Spleen (tissue), 7 donors: ENCODE data around the gene STAU1.

Source experiments
- CTCF ChIP-seq, 11 experiments: fragments of 200-600 bp in 7 of 11; fragments of 450-650 bp in 4 of 11; sonication (generic) in 4 of 11; IDR thresholded peaks in 8 of 11; conservative IDR thresholded peaks in 3 of 11; 1 replicate in 7 of 11; 2 replicates in 4 of 11; pipeline versions ENCODE4 v1.4.0 to v1.8.0; 2016 to 2021; ENCODE audit warnings: antibody characterized with exemption in 11 of 11, inconsistent platforms in 4 of 11, mild to moderate bottlenecking in 1 of 11
- POLR2AphosphoS5 ChIP-seq, 3 donors: sonication (generic); formaldehyde crosslinking; IDR thresholded peaks; one replicate each; pipeline ENCODE4 v1.5.1; 2017; ENCODE audit warnings: antibody characterized with exemption in 3 of 3
- donor health status: DM: no; HTN: no; CAD: no; lungs with moderate emphysema.
- donor health status: DM: no; HTN: no; CAD: no.
- donor health status: DM: no; HTN: no; CAD: no.

- no peak for TF ChIP-seq CTCF (IDR thresholded peaks at IDR 0.05 in 8 of 11, conservative IDR thresholded peaks at IDR 0.05 in 3 of 11)
- TF ChIP-seq POLR2AphosphoS5 (IDR thresholded peaks at IDR 0.05): peak in 1 of 3 donors; percentile 40
Observed at GRCh38 chr20:49234831-49235230, 46.7 kb upstream of the STAU1 start.
